ENCODE measurements around the gene SGSM2. TPM values are rescaled to one million over a fixed set of nuclear protein-coding genes. Genes with fewer than 3 reads are reported as not detected.

Gene SGSM2
- total and polyA plus RNA-seq, 2 of the 13 experiments (the other 11 are each of a cell fraction or from before 2014, with no cell fraction given), result 30.4 to 51.3 TPM

DNA sequence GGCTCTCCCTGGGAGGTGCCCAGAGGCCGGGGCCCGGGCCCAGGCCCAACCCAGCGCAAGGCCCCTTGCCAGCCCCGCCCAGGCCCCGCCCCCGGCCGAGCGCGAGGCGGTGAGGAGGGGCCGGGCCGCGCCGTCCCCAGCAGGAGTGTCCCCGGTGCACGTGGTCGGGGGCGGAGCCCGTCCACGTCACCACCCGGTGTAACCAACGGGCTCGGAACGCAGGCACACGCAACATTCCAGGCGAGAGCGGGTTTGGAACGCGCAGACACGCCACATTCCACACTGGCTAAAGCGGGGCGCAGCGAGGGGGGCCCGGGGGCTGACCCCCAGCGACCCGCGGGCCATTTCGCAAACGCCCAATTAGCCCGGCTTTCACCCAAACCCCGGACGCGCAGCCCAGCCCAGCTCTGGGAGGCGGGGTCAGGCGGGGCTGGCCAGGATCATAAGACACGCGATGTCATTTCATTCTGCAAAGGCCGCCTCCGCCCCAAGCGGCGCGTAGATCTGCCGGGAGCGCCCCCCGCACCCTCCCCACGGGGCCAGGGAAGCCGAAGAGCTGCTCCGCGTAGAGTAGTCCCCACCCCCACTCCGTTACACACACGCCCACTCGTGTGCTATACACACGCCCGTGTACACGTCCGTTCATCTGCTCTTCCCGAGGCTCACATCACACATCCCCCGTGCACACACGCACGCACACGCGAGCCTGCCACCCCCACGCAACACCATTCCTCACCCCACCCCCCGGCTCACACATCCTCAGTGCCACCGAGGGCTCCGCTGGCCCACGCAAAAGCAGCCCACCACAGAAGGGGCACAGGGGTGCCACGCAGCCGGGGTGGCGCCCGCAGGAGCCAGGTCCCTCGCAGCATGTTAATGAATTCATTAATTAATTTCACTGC, 62.5 kb downstream of the SGSM2 start (continued):
- TF ChIP-seq ELF4 (CRISPR knock-in tag; IDR thresholded peaks at IDR 0.05; ENCODE audit: borderline replicate concordance) (no peak), HCFC1 (IDR thresholded peaks at IDR 0.05; ENCODE audit: low read depth, low read length) (no peak), ZSCAN12 (CRISPR knock-in tag; IDR thresholded peaks at IDR 0.05) (0 out of 2 replicates have a peak, but pooled peaks have one; percentile 58), ZNF800 (CRISPR knock-in tag; IDR thresholded peaks at IDR 0.05) (peak; percentile 41; the same call in 1 of the 2 replicates), ZNF720 (CRISPR knock-in tag; IDR thresholded peaks at IDR 0.05) (no peak), ZNF713 (CRISPR knock-in tag; IDR thresholded peaks at IDR 0.05) (0 out of 2 replicates have a peak, but pooled peaks have one; percentile 29), POGK (CRISPR knock-in tag; conservative IDR thresholded peaks at IDR 0.05) (0 out of 2 replicates have a peak, but pooled peaks have one; percentile 43), GLI4 (CRISPR knock-in tag; IDR thresholded peaks at IDR 0.05; ENCODE audit: borderline replicate concordance) (no peak), ZNF367 (CRISPR knock-in tag; IDR thresholded peaks at IDR 0.05; ENCODE audit: borderline replicate concordance) (0 out of 2 replicates have a peak, but pooled peaks have one; percentile 78), ZNF232 (CRISPR knock-in tag; IDR thresholded peaks at IDR 0.05; ENCODE audit: borderline replicate concordance) (peak; percentile 60; the same call in 1 of the 2 replicates), ZNF484 (CRISPR knock-in tag; IDR thresholded peaks at IDR 0.05; ENCODE audit: borderline replicate concordance, low read depth) (no peak), JDP2 (CRISPR knock-in tag; IDR thresholded peaks at IDR 0.05; ENCODE audit: borderline replicate concordance) (no peak), GFI1 (CRISPR knock-in tag; IDR thresholded peaks at IDR 0.05; ENCODE audit: borderline replicate concordance) (peak; percentile 32; the same call in 1 of the 2 replicates), MYC (CRISPR knock-in tag; IDR thresholded peaks at IDR 0.05; ENCODE audit: borderline replicate concordance) (peak; percentile 94), MED8 (CRISPR knock-in tag; IDR thresholded peaks at IDR 0.05; ENCODE audit: insufficient replicate concordance) (peak; percentile 70), PAF1 (CRISPR knock-in tag; IDR thresholded peaks at IDR 0.05) (no peak), SOX6 (IDR thresholded peaks at IDR 0.05) (no peak), SOX6 (CRISPR knock-in tag; IDR thresholded peaks at IDR 0.05) (peak; percentile 71)
- TF ChIP-seq, protein P1, sequence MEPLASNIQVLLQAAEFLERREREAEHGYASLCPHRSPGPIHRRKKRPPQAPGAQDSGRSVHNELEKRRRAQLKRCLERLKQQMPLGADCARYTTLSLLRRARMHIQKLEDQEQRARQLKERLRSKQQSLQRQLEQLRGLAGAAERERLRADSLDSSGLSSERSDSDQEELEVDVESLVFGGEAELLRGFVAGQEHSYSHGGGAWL (CRISPR knock-in tag; IDR thresholded peaks at IDR 0.05), result peak; percentile 57; the same call in 1 of the 2 replicates
- TF ChIP-seq, protein P2, sequence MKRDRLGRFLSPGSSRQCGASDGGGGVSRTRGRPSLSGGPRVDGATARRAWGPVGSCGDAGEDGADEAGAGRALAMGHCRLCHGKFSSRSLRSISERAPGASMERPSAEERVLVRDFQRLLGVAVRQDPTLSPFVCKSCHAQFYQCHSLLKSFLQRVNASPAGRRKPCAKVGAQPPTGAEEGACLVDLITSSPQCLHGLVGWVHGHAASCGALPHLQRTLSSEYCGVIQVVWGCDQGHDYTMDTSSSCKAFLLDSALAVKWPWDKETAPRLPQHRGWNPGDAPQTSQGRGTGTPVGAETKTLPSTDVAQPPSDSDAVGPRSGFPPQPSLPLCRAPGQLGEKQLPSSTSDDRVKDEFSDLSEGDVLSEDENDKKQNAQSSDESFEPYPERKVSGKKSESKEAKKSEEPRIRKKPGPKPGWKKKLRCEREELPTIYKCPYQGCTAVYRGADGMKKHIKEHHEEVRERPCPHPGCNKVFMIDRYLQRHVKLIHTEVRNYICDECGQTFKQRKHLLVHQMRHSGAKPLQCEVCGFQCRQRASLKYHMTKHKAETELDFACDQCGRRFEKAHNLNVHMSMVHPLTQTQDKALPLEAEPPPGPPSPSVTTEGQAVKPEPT (CRISPR knock-in tag; IDR thresholded peaks at IDR 0.05; ENCODE audit: low read depth), result no peak
- TF ChIP-seq, protein P3, sequence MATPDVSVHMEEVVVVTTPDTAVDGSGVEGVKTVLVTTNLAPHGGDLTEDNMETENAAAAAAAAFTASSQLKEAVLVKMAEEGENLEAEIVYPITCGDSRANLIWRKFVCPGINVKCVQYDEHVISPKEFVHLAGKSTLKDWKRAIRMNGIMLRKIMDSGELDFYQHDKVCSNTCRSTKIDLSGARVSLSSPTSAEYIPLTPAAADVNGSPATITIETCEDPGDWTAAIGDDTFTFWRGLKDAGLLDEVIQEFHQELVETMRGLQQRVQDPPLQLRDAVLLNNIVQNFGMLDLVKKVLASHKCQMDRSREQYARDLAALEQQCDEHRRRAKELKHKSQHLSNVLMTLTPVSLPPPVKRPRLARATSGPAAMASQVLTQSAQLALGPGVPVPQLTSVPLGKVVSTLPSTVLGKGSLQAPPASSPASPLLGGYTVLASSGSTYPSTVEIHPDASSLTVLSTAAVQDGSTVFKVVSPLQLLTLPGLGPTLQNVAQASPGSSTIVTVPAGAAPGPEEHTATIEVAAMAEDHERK (CRISPR knock-in tag; IDR thresholded peaks at IDR 0.05; ENCODE audit: low read depth), result no peak

Measured in HepG2 (cell line).